Measurements from ENCODE around the gene CXCL6. TPM values are rescaled to one million over a fixed set of nuclear protein-coding genes. Genes with fewer than 3 reads are reported as not detected.

The CXCL6 gene
- total and polyA plus RNA-seq, 9 donors: 0.12 to 1.5 (median 0.17) TPM; not detected in 2

GRCh38 chr4:73864961-73865360 lies 28.5 kb downstream of the CXCL6 start:
- WGBS, 3 donors: 80 to 90% (median 84%) methylated on average over 8 of the region's 8 CpGs
- intact Hi-C loops (cut with DNase I): loop anchor here in 1 of 4 donors (5.0 kb wide), 1 partner anchor 213 kb away; no protein-coding TSS in a partner anchor

GRCh38 chr4:73865431-73866096 lies 29.1 kb downstream of the CXCL6 start:
- Histone ChIP-seq H3K4me1 (ENCODE audit: insufficient read depth) (peaks cover 4% of the 10 kb centered on the region), H3K4me3 (no peak overlapping the region), H3K9me3 (no peaks in the 10 kb centered on the region), H3K36me3 (no peaks in the 10 kb centered on the region), H3K27ac (no peak overlapping the region), H3K27me3 (no peaks in the 10 kb centered on the region)
- TF ChIP-seq, protein P1, sequence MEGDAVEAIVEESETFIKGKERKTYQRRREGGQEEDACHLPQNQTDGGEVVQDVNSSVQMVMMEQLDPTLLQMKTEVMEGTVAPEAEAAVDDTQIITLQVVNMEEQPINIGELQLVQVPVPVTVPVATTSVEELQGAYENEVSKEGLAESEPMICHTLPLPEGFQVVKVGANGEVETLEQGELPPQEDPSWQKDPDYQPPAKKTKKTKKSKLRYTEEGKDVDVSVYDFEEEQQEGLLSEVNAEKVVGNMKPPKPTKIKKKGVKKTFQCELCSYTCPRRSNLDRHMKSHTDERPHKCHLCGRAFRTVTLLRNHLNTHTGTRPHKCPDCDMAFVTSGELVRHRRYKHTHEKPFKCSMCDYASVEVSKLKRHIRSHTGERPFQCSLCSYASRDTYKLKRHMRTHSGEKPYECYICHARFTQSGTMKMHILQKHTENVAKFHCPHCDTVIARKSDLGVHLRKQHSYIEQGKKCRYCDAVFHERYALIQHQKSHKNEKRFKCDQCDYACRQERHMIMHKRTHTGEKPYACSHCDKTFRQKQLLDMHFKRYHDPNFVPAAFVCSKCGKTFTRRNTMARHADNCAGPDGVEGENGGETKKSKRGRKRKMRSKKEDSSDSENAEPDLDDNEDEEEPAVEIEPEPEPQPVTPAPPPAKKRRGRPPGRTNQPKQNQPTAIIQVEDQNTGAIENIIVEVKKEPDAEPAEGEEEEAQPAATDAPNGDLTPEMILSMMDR (IDR thresholded peaks at IDR 0.05): no peak
- TF ChIP-seq POLR2A (IDR thresholded peaks at IDR 0.05): no peak
- no peak for TF ChIP-seq EP300 (IDR thresholded peaks at IDR 0.05)
- 65 to 84% (median 72%) methylated on average over 5 of the region's 5 CpGs for WGBS, 3 donors
- intact Hi-C loops (cut with DNase I): no loop called here
- DNase-seq: no peak

More at GRCh38 chr4:73864961-73865360, 28.5 kb downstream of the CXCL6 start:
- no peak for DNase-seq
- Histone ChIP-seq H3K27ac (no peak overlapping the region), H3K27me3 (no peaks in the 10 kb centered on the region), H3K4me3 (no peak overlapping the region), H3K9me3 (no peaks in the 10 kb centered on the region), H3K4me1 (ENCODE audit: insufficient read depth) (peaks cover 4% of the 10 kb centered on the region), H3K36me3 (no peaks in the 10 kb centered on the region)
- TF ChIP-seq, protein P1 (IDR thresholded peaks at IDR 0.05): no peak
- TF ChIP-seq EP300 (IDR thresholded peaks at IDR 0.05) (no peak), POLR2A (IDR thresholded peaks at IDR 0.05) (no peak)

- DNase-seq: no peak
- intact Hi-C loops (cut with DNase I): no loop called here
- Histone ChIP-seq H3K4me3 (no peak overlapping the region), H3K9me3 (no peaks in the 10 kb centered on the region), H3K4me1 (ENCODE audit: insufficient read depth) (peaks cover 4% of the 10 kb centered on the region), H3K36me3 (no peaks in the 10 kb centered on the region), H3K27ac (no peak overlapping the region), H3K27me3 (no peaks in the 10 kb centered on the region)
- TF ChIP-seq EP300 (IDR thresholded peaks at IDR 0.05) (no peak), POLR2A (IDR thresholded peaks at IDR 0.05) (no peak)
- TF ChIP-seq, protein P1 (IDR thresholded peaks at IDR 0.05): no peak
- WGBS, 3 donors: 20 to 30% (median 22%) methylated on average over 2 of the region's 2 CpGs
Observed at GRCh38 chr4:73866246-73866645, 29.8 kb downstream of the CXCL6 start.

- 81 to 91% (median 84%) methylated on average over 3 of the region's 3 CpGs for WGBS, 3 donors
- intact Hi-C loops (cut with DNase I): no loop called here
- Histone ChIP-seq H3K27ac (no peak overlapping the region), H3K9me3 (no peaks in the 10 kb centered on the region), H3K36me3 (no peaks in the 10 kb centered on the region), H3K4me3 (no peak overlapping the region), H3K27me3 (no peaks in the 10 kb centered on the region), H3K4me1 (ENCODE audit: insufficient read depth) (peaks cover 4% of the 10 kb centered on the region)
- TF ChIP-seq, protein P1 (IDR thresholded peaks at IDR 0.05): no peak
- TF ChIP-seq EP300 (IDR thresholded peaks at IDR 0.05) (no peak), POLR2A (IDR thresholded peaks at IDR 0.05) (no peak)
- no peak for DNase-seq
Observed at GRCh38 chr4:73867783-73868182, 31.3 kb downstream of the CXCL6 start.
